OCI-LY1 (cell line): ENCODE data around the gene RGS7.

Source experiments
- H2AFZ ChIP-seq: fragments of 200-600 bp; sonication (generic), shearing (Covaris generic); 2 replicates; pipeline ENCODE4 v1.6.0; 2014; ENCODE audit warnings: antibody characterized with exemption, mild to moderate bottlenecking, low read length
- H3F3A ChIP-seq: fragments of 200-600 bp; sonication (generic), shearing (Covaris generic); 2 replicates; pipeline ENCODE4 v1.6.0; 2014; ENCODE audit warnings: mild to moderate bottlenecking, antibody characterized with exemption, low read length, moderate library complexity; ENCODE audit not compliant: insufficient read depth
- H3K27ac ChIP-seq: fragments of 200-600 bp; sonication (generic); 2 replicates; pipeline ENCODE4 v1.5.1; 2014; ENCODE audit warnings: low read length, mixed run types, mild to moderate bottlenecking, low read depth; ENCODE audit not compliant: poor library complexity, severe bottlenecking
- H3K27me3 ChIP-seq: fragments of 200-600 bp; sonication (generic); 2 replicates; pipeline ENCODE4 v1.6.0; 2014; ENCODE audit warnings: antibody characterized with exemption, mild to moderate bottlenecking, low read length, moderate library complexity; ENCODE audit not compliant: insufficient read depth
- H3K36me3 ChIP-seq: fragments of 200-600 bp; sonication (generic); 2 replicates; pipeline ENCODE4 v1.6.1; 2014; ENCODE audit warnings: mild to moderate bottlenecking, antibody characterized with exemption, low read length, moderate library complexity, mixed read lengths; ENCODE audit not compliant: insufficient read depth
- H3K4me1 ChIP-seq: fragments of 200-600 bp; sonication (generic); 2 replicates; pipeline ENCODE4 v1.5.1; 2014; ENCODE audit warnings: mild to moderate bottlenecking, low read length, moderate library complexity; ENCODE audit not compliant: insufficient read depth, severe bottlenecking
- H3K4me2 ChIP-seq: fragments of 200-600 bp; sonication (generic), shearing (Covaris generic); 2 replicates; pipeline ENCODE4 v1.6.1; 2014; ENCODE audit warnings: low read length
- H3K4me3 ChIP-seq: fragments of 200-600 bp; sonication (generic); 2 replicates; pipeline ENCODE4 v1.5.1; 2014; ENCODE audit warnings: low read length, low read depth, mild to moderate bottlenecking, mixed read lengths; ENCODE audit not compliant: poor library complexity, severe bottlenecking
- H3K79me2 ChIP-seq: fragments of 200-600 bp; shearing (Covaris generic); 2 replicates; pipeline ENCODE4 v1.6.1; 2016; ENCODE audit warnings: mixed run types, low read length, mixed read lengths; ENCODE audit not compliant: insufficient read depth
- H3K9ac ChIP-seq: fragments of 200-600 bp; sonication (generic), shearing (Covaris generic); 2 replicates; pipeline ENCODE4 v1.6.1; 2014; ENCODE audit warnings: mild to moderate bottlenecking, low read length, mixed read lengths
- H3K9me2 ChIP-seq: fragments of 200-600 bp; sonication (generic), shearing (Covaris generic); 2 replicates; pipeline ENCODE4 v1.6.1; 2014; ENCODE audit warnings: low read depth, mild to moderate bottlenecking, low read length, mixed read lengths
- H3K9me3 ChIP-seq: fragments of 200-600 bp; shearing (Covaris generic); 2 replicates; pipeline ENCODE4 v1.6.1; 2014; ENCODE audit warnings: low read length, mixed read lengths
- H4K20me1 ChIP-seq: fragments of 200-600 bp; sonication (generic), shearing (Covaris generic); 2 replicates; pipeline ENCODE4 v1.6.0; 2016; ENCODE audit warnings: mild to moderate bottlenecking, low read length; ENCODE audit not compliant: insufficient read depth
- EZH2 ChIP-seq: fragments of 200-600 bp; sonication (generic), shearing (Covaris generic); IDR thresholded peaks from 2 replicates; pipeline ENCODE4 v1.8.0; 2017; ENCODE audit warnings: borderline replicate concordance, mixed run types, mild to moderate bottlenecking, antibody characterized with exemption, low read length, moderate library complexity, mixed read lengths
- TF ChIP-seq, protein P1 (sequence below): fragments of 200-600 bp; sonication (generic), shearing (Covaris generic); IDR thresholded peaks from 2 replicates; pipeline ENCODE4 v1.5.1; 2017; ENCODE audit warnings: mild to moderate bottlenecking, antibody characterized with exemption, low read length, moderate library complexity, mixed read lengths

RGS7 gene

GRCh38 chr1:241138248-241138647, 218.8 kb downstream of the RGS7 start:
- H3K9ac ChIP-seq: no peak overlapping the region
- no peak for TF ChIP-seq EZH2
- TF ChIP-seq, protein P1, sequence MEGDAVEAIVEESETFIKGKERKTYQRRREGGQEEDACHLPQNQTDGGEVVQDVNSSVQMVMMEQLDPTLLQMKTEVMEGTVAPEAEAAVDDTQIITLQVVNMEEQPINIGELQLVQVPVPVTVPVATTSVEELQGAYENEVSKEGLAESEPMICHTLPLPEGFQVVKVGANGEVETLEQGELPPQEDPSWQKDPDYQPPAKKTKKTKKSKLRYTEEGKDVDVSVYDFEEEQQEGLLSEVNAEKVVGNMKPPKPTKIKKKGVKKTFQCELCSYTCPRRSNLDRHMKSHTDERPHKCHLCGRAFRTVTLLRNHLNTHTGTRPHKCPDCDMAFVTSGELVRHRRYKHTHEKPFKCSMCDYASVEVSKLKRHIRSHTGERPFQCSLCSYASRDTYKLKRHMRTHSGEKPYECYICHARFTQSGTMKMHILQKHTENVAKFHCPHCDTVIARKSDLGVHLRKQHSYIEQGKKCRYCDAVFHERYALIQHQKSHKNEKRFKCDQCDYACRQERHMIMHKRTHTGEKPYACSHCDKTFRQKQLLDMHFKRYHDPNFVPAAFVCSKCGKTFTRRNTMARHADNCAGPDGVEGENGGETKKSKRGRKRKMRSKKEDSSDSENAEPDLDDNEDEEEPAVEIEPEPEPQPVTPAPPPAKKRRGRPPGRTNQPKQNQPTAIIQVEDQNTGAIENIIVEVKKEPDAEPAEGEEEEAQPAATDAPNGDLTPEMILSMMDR: no peak
- H3K4me3 ChIP-seq: no peak overlapping the region
- H3K4me2 ChIP-seq: no peak overlapping the region
- H3K9me2 ChIP-seq: no peaks in the 10 kb centered on the region
- no peaks in the 10 kb centered on the region for H3K9me3 ChIP-seq
- no peaks in the 10 kb centered on the region for H3F3A ChIP-seq
- no peaks in the 10 kb centered on the region for H3K79me2 ChIP-seq
- H4K20me1 ChIP-seq: no peaks in the 10 kb centered on the region
- H3K27me3 ChIP-seq: no peaks in the 10 kb centered on the region
- no peak overlapping the region for H2AFZ ChIP-seq
- H3K27ac ChIP-seq: no peak overlapping the region
- no peaks in the 10 kb centered on the region for H3K4me1 ChIP-seq
- no peaks in the 10 kb centered on the region for H3K36me3 ChIP-seq

DNA sequence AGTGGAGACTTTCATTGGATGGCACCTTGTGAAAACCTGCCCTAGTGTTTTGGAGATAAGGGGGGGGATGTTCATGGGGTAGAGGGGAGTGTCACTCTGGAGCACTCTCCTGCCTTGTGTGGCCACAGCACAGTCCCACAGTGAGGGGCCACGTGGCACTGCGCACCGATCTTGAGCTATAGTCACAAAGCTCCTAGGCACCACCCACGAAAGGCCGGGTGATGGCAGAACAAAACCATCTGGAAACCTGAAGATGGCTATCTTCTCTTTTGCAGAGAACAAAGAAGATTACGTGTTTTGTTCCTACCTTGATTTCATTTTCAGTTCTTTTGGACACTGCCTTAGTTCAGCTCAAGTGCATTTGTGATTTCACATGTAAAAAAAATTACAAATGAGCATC, 220.6 kb downstream of the RGS7 start:
- TF ChIP-seq EZH2: no peak
- TF ChIP-seq, protein P1: no peak
- H3K36me3 ChIP-seq: no peaks in the 10 kb centered on the region
- H3K27ac ChIP-seq: no peak overlapping the region
- no peaks in the 10 kb centered on the region for H3K9me2 ChIP-seq
- no peaks in the 10 kb centered on the region for H3K79me2 ChIP-seq
- no peak overlapping the region for H3K4me2 ChIP-seq
- no peaks in the 10 kb centered on the region for H3F3A ChIP-seq
- no peaks in the 10 kb centered on the region for H3K27me3 ChIP-seq
- H3K9ac ChIP-seq: no peak overlapping the region
- no peak overlapping the region for H2AFZ ChIP-seq
- H3K9me3 ChIP-seq: no peaks in the 10 kb centered on the region
- H3K4me1 ChIP-seq: no peaks in the 10 kb centered on the region
- no peak overlapping the region for H3K4me3 ChIP-seq
- H4K20me1 ChIP-seq: no peaks in the 10 kb centered on the region

- H3K9me2 ChIP-seq: no peaks in the 10 kb centered on the region
- no peaks in the 10 kb centered on the region for H3K4me1 ChIP-seq
- H3F3A ChIP-seq: no peaks in the 10 kb centered on the region
- H3K4me3 ChIP-seq: no peak overlapping the region
- TF ChIP-seq EZH2: no peak
- TF ChIP-seq, protein P1: no peak
- H3K9me3 ChIP-seq: no peaks in the 10 kb centered on the region
- H3K4me2 ChIP-seq: no peak overlapping the region
- no peak overlapping the region for H2AFZ ChIP-seq
- no peaks in the 10 kb centered on the region for H3K79me2 ChIP-seq
- no peaks in the 10 kb centered on the region for H3K36me3 ChIP-seq
- no peaks in the 10 kb centered on the region for H3K27me3 ChIP-seq
- no peak overlapping the region for H3K27ac ChIP-seq
- no peaks in the 10 kb centered on the region for H4K20me1 ChIP-seq
- no peak overlapping the region for H3K9ac ChIP-seq
Measured at GRCh38 chr1:241131636-241132194, 225.3 kb downstream of the RGS7 start.
